Fibroblast of skin of right quadriceps (primary cell): ENCODE measurements around the gene MMRN1.

Source experiments
- DNase-seq: peaks from one replicate; pipeline ENCODE4 v3.0.0-alpha.2; 2013

The MMRN1 gene

DNA sequence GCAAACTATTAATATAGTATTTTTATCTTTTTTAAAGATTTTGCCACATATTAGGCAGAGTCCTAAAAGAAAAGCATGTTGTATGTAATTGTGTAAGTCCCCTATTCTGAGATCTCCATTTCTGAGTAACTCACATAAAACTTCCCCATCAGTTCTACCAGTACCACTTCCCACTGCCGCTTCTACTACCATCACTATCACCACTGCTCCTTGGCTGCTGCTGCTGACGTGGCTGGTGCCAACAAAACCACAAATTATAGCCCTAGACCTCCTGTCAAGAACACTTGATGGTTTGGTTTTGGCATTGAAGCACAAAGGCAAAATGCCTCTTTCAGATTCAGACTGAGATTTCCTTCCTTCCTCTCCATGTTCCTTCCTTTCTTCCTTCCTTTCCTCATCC lies 106.4 kb downstream of the MMRN1 start:
- DNase-seq = no peak

DNA sequence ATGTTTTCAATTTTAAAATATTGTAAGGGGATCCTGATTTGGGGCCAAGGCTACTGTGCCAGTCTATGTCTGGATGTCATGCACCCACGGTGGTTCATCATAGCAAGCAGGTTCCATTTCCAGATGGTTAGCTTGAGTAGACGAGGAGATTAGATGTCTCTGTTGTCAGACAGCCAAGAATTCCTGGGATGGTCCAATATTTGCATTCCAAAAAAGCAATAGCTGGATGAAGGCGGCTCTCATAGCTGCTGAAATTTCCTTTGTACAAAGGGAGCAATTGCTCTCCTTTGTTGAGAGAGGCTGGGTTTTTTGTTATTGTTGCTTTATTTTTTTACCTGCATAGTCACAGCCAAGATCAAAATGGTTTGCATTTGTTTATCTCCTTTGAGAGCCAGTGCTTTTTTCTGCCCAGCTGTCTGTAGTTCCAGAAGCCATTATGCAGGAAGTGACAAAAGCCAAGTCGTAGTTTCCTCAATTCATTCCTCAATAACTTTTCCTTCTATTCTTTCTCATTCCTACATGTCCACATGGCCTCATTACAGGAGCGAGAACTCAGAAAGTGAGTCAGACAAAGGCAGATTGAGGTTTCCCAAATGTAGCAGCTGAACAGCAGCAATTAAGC lies 107.9 kb downstream of the MMRN1 start:
- DNase-seq = no peak
